GM19099 (cell line): Measurements from ENCODE around the gene C3orf20.

ENCODE experiments used
- POLR2A ChIP-seq: IDR thresholded peaks from 3 replicates; pipeline ENCODE4 v1.6.1; 2011; ENCODE audit warnings: low read depth; ENCODE audit not compliant: insufficient read length; ENCODE audit errors: extremely low read depth

Gene C3orf20

DNA sequence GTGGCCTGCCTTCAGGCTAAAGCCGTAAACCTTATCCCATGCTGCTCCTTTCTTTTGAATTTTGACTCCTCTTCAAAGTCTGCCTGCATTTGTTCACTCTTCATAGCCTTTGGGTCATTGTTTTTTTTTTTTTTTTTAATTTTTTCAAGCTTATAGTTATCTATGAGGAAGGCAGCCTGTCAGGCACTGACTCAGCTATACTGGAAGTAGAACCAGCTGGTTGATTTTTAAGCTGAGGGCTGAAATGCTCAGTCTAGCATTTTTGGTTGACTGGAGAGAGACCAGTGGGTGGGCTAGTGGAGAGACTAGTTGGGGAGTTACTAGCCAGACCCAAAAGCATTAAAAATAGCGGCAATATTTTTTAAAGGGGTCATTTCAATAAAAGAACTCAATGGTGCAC, 44.1 kb downstream of the C3orf20 start:
- TF ChIP-seq POLR2A, result no peak

- TF ChIP-seq POLR2A, result no peak
These were observed 46.4 kb downstream of the C3orf20 start for GRCh38 chr3:14721126-14721864.

GRCh38 chr3:14725013-14725412, 50.1 kb downstream of the C3orf20 start:
- no peak for TF ChIP-seq POLR2A

DNA sequence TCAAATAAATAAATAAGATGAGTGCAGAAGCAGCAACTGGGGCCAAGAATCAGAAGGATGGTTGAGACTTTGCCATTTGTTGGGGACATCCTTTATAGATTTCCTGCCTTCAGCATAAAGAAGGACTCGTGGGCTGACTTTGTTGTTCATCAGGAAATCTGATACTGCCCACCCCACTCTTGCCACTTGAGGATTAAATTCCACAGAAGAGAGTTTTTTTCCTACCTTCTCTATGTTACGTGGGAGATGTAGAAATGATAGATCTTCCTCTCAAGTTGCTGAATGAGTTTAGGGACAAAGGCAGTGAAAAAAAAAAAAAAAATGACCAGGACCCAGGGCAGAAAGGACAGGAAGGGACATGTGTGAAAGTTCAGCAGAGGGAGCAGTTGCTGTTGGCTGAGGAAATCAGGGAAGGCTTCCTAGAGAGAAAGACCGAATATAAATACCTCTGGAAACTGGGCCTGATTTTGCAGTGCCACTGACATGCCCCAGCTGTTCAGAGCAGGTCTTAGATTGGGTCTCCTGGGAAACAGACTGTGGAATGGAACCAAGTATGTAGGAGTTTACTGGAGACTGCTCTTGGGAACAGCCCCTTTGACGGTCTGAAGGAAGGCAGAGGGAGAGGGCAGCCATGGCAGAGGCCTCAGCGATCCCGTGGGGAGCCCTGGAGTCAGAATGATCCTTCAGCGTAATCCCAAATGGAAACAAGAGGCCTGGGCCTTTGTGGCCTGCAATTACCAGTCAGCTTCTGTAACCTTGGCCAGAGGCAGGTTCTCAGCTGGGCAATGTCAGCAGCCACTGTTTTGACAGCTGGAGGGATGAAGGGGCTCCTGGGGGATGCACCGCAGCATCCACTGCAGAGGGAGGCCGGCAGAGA, 50.9 kb downstream of the C3orf20 start:
- no peak for TF ChIP-seq POLR2A

- TF ChIP-seq POLR2A, result no peak
These were observed 51.5 kb downstream of the C3orf20 start for GRCh38 chr3:14726441-14726780.

DNA sequence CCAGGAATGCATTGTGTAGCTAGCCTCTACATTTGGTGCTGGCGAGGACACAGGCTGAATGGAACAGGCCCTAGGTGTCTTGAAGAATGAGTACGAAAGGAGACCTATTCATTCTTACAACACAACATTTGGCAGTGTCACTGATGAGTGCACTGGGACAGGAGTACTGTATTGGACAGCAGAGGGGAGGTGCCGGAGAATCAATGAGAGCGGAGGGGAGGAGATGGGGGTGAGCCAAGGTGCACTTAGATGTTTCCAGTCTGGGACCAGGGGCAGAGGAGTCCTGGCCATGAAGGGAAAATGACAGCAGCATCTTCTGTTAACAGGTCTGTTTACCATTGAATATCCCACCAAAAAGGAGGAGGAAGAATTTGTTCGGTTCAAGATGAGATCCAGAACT, 53.2 kb downstream of the C3orf20 start:
- no peak for TF ChIP-seq POLR2A

- no peak for TF ChIP-seq POLR2A
These were observed 55.9 kb downstream of the C3orf20 start for GRCh38 chr3:14730703-14731382.

DNA sequence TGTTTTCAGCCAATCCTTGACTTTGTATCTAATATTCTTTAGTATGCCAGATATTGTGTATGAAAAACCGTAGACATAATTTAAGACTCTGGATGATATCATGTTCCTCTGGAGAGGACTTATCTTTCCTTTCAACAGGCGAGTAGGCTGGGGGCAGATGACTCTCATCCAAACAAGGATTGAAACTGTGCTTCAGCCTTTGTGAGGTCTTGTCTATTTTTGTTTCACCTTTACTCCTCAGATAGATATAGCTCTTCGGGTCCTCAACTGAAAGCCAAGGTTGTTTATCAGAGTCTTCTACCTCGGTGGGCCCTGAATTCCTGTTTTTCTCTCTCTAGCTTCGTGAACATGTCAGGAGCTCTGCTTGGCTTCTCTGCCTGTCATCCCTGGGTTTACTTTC, 66.0 kb downstream of the C3orf20 start:
- TF ChIP-seq POLR2A, result no peak

- no peak for TF ChIP-seq POLR2A
These were observed 66.6 kb downstream of the C3orf20 start for GRCh38 chr3:14741510-14741909.

- no peak for TF ChIP-seq POLR2A
These were observed 69.6 kb downstream of the C3orf20 start for GRCh38 chr3:14744556-14744955.

DNA sequence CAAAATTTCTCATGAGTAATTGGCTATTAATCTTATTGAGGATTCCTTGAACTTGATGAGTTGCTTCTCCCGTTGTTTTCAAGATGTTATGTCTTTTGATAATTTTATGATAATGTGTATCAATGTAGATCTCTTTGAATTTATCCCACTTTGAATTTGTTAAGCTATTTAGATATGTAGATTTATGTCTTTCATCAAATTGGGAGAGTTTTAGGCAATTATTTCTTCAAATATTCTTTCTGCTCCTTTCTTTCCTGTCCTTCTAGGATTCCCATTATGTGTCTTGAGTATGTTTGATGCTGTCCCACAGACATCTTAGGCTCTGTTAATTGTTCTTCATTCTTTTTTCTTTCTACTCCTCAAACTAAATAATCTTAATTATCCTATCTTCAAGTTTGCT, 75.7 kb downstream of the C3orf20 start:
- TF ChIP-seq POLR2A, result no peak

DNA sequence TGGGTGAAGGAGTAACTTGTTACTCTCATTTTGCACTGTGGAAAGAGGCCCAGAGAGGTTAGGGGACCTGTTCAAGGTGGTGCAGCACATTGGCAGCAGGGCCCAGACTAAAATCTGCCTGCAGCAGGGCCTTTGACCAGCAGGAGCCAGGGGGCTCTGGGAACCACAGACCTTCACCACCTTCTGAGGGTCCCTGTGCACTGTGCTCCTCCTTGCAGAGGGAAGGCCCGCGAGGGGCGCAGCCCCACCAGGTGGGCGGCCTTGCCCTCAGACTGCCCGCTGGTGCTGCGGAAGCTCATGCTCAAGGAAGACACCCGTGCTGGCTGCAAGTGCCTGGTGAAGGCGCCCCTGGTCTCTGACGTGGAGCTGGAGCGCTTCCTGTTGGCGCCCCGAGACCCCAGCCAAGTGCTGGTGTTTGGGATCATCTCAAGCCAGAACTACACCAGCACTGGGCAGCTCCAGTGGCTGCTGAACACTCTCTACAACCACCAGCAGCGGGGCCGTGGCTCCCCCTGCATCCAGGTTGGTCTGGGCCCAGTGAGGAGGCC, 82.3 kb downstream of the C3orf20 start:
- TF ChIP-seq POLR2A, result no peak

DNA sequence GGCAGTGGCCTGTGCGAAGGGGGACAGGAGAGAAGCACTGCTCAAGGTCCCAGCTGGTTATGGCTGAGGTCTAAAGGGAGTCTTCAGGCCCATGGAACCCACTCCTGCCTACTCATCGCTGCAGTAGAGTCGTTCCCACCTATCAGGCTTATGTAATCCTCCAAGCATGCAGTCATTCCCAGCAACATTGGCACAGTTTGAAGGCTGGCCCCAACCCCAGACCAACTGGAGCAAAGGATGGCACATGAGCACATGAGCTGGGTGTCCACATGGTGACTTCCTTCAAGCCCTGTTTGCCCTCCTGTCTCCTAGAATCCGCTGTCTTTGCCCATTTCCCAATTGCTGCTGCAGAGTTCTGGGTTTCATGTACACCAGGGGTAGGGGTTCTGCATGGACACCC, 83.4 kb downstream of the C3orf20 start:
- TF ChIP-seq POLR2A, result no peak

- no peak for TF ChIP-seq POLR2A
These were observed 84.0 kb downstream of the C3orf20 start for GRCh38 chr3:14758959-14759358.

DNA sequence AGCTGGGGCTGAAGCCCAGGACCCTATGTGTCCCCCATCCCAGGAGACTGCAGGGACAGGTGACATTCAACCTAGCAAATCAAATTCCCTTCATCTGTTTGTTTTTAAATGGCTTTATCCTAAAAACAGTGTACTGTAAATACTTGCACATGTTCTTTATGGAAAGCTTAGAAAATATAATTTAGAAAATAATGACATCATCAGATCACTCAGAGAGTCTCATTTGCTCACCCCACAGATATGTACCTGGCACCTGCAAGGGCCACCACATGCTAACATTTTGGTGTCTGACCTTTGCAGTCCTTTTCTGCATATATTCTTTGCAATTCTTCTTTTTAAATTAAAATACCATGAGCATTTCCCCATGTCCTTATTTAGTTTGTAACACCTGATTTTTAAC, 85.2 kb downstream of the C3orf20 start:
- TF ChIP-seq POLR2A, result no peak
